Natural killer cell (primary cell): ENCODE results near the gene GSK3A. TPM values are rescaled to one million over a fixed set of nuclear protein-coding genes. Genes with fewer than 3 reads are reported as not detected.

Experiments
- ATAC-seq, 3 donors: fragments of 150-1000 bp in 2 of 3; fragments of 200-7000 bp in 1 of 3; cut with Tn5 transposase; 1 replicate in 1 of 3; 2 replicates in 2 of 3; pipeline ENCODE4 v1.10.0; 2021; ENCODE audit warnings: mild to moderate bottlenecking in 2 of 3, moderate library complexity in 2 of 3
- DNase-seq, 2 donors: peaks; one replicate each; pipeline versions ENCODE4 v3.0.0 to v3.0.0-alpha.2; 2013 to 2021; ENCODE audit warnings: mixed read lengths in 1 of 2
- H3K27ac ChIP-seq: one replicate; pipeline ENCODE4 v1.5.1; 2013; ENCODE audit warnings: mild to moderate bottlenecking, low read length
- H3K27me3 ChIP-seq: one replicate; pipeline ENCODE4 v1.6.1; 2013; ENCODE audit warnings: low read length; ENCODE audit not compliant: control insufficient read depth, insufficient read depth
- H3K36me3 ChIP-seq: one replicate; pipeline ENCODE4 v1.6.1; 2013; ENCODE audit warnings: low read length; ENCODE audit not compliant: control insufficient read depth, insufficient read depth
- H3K4me1 ChIP-seq: one replicate; pipeline ENCODE4 v1.6.1; 2013; ENCODE audit warnings: low read length; ENCODE audit not compliant: control insufficient read depth, insufficient read depth
- H3K4me3 ChIP-seq: one replicate; pipeline ENCODE4 v1.5.1; 2013; ENCODE audit warnings: low read length
- H3K9me3 ChIP-seq: one replicate; pipeline ENCODE4 v1.6.1; 2013; ENCODE audit warnings: low read length; ENCODE audit not compliant: control insufficient read depth, insufficient read depth
- H3K27ac Mint-ChIP-seq, 2 donors: one replicate each; pipeline ENCODE4 v1.8.0; 2022; ENCODE audit warnings: mild to moderate bottlenecking in 2 of 2, mixed read lengths in 2 of 2, moderate library complexity in 1 of 2
- H3K27me3 Mint-ChIP-seq, 2 donors: one replicate each; pipeline ENCODE4 v1.8.0; 2022; ENCODE audit warnings: low read depth in 2 of 2, mixed read lengths in 2 of 2
- H3K36me3 Mint-ChIP-seq: one replicate; pipeline ENCODE4 v1.8.0; 2022; ENCODE audit warnings: mixed read lengths
- H3K4me1 Mint-ChIP-seq, 2 donors: one replicate each; pipeline ENCODE4 v1.8.0; 2022; ENCODE audit warnings: mixed read lengths in 2 of 2
- H3K4me3 Mint-ChIP-seq: one replicate; pipeline ENCODE4 v1.8.0; 2022; ENCODE audit warnings: mild to moderate bottlenecking, moderate library complexity, mixed read lengths
- H3K9me3 Mint-ChIP-seq, 2 donors: one replicate each; pipeline ENCODE4 v1.8.0; 2022; ENCODE audit warnings: mixed read lengths in 2 of 2
- WGBS: methylation state at CpG from one replicate; pipeline ENCODE4 v1.1.7; 2013; ENCODE audit warnings: missing lambda C conversion rate; ENCODE audit not compliant: insufficient coverage; 5-methylcytosine and 5-hydroxymethylcytosine counted together
- intact Hi-C: fragments of 100-400 bp; cut with micrococcal nuclease; formaldehyde crosslinking; loops from one replicate; pipeline ENCODE4 v1.14.2; 2022
- total RNA-seq, 4 donors: library from RNA; stranded (reverse); fragments of 120-200 nt in 1 of 4; gene quantifications; one replicate each; pipeline versions ENCODE4 v1.2.3 to v1.2.4, GENCODE V29; 2013 to 2022
- TF ChIP-seq, protein P1 (sequence below): fragments of 200-600 bp; IDR thresholded peaks from one replicate; pipeline ENCODE4 v1.8.0; 2022; ENCODE audit warnings: antibody characterized with exemption

GSK3A gene
- total RNA-seq, 3 donors from 2014 or later (not counting 1 experiment from before 2014, with no cell fraction given), result 42.5 to 52.1 (median 44.1) TPM

DNA sequence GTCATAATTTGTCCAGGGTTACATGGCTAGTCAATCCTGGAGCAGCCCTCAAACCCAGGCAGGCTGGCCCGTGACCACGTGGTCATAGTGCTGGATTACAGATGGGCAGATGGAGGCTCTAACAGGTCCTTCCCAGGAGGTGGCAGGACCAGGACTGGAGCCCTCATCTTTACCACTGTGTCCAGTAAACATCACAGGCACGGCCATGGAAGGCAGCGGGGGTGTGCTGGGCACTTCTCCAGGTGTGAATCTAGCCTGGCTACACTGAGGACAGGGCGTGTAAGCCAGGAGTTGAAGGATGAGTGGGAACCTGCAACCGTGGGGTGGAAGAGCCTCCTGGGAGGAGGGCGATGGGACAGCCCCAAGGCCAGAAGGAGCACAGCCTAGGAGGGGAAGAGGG lies 32.7 kb upstream of the GSK3A start:
- no peaks in the 10 kb centered on the region for H3K27me3 Mint-ChIP-seq
- Histone ChIP-seq H3K27me3 (no peaks in the 10 kb centered on the region), H3K9me3 (no peaks in the 10 kb centered on the region), H3K36me3 (peaks cover 32% of the 10 kb centered on the region), H3K27ac (no peak overlapping the region), H3K4me3 (no peak overlapping the region), H3K4me1 (peaks cover 51% of the 10 kb centered on the region)
- H3K27ac Mint-ChIP-seq, result peak overlapping the region; percentile 38 to 58
- WGBS, result 95% methylated on average over 7 of the region's 7 CpGs
- intact Hi-C loops, result no loop called here
- TF ChIP-seq, protein P1, sequence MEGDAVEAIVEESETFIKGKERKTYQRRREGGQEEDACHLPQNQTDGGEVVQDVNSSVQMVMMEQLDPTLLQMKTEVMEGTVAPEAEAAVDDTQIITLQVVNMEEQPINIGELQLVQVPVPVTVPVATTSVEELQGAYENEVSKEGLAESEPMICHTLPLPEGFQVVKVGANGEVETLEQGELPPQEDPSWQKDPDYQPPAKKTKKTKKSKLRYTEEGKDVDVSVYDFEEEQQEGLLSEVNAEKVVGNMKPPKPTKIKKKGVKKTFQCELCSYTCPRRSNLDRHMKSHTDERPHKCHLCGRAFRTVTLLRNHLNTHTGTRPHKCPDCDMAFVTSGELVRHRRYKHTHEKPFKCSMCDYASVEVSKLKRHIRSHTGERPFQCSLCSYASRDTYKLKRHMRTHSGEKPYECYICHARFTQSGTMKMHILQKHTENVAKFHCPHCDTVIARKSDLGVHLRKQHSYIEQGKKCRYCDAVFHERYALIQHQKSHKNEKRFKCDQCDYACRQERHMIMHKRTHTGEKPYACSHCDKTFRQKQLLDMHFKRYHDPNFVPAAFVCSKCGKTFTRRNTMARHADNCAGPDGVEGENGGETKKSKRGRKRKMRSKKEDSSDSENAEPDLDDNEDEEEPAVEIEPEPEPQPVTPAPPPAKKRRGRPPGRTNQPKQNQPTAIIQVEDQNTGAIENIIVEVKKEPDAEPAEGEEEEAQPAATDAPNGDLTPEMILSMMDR, result no peak
- DNase-seq (no peak), ATAC-seq (no peak)
- no peaks in the 10 kb centered on the region for H3K9me3 Mint-ChIP-seq
- peaks cover 34 to 37% of the 10 kb centered on the region in 2 donors for H3K4me1 Mint-ChIP-seq
- no peak overlapping the region for H3K4me3 Mint-ChIP-seq
- no peaks in the 10 kb centered on the region for H3K36me3 Mint-ChIP-seq

DNA sequence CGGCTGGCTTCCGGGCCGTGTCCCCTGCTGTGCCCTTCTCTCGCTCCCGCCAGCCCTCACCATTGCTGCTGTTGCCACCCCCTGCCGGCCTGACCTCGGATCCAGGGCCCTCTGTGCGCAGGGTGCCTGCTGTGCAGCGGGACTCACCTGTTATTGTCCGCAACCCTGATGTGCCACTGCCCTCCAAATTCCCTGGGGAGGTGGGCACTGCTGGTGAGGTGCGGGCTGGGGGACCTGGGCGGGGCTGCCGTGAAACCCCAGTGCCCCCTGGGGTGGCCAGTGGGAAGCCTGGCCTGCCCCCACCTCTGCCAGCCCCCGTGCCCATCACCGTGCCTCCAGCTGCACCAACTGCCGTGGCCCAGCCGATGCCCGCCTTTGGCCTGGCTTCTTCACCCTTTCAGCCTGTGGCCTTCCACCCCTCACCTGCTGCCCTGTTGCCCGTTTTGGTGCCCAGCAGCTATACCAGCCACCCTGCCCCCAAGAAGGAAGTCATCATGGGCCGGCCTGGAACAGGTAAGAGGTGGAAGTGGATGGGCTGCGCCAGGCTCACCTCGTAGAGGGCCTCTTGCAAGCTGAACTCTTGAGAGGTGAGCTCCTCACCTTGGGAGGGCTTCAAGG lies 31.8 kb upstream of the GSK3A start:
- DNase-seq (peak in 1 of 2 donors; percentile 14), ATAC-seq (no peak)
- Histone ChIP-seq H3K36me3 (peaks cover 32% of the 10 kb centered on the region), H3K4me1 (peaks cover 51% of the 10 kb centered on the region), H3K4me3 (no peak overlapping the region), H3K9me3 (no peaks in the 10 kb centered on the region), H3K27me3 (no peaks in the 10 kb centered on the region), H3K27ac (no peak overlapping the region)
- TF ChIP-seq, protein P1, result no peak
- no peaks in the 10 kb centered on the region for H3K27me3 Mint-ChIP-seq
- H3K4me3 Mint-ChIP-seq, result no peak overlapping the region
- H3K27ac Mint-ChIP-seq, result no peak overlapping the region
- no peaks in the 10 kb centered on the region for H3K36me3 Mint-ChIP-seq
- WGBS, result 97% methylated on average over 22 of the region's 22 CpGs
- intact Hi-C loops, result no loop called here
- H3K4me1 Mint-ChIP-seq, result peaks cover 27 to 30% of the 10 kb centered on the region in 2 donors
- H3K9me3 Mint-ChIP-seq, result no peaks in the 10 kb centered on the region

DNA sequence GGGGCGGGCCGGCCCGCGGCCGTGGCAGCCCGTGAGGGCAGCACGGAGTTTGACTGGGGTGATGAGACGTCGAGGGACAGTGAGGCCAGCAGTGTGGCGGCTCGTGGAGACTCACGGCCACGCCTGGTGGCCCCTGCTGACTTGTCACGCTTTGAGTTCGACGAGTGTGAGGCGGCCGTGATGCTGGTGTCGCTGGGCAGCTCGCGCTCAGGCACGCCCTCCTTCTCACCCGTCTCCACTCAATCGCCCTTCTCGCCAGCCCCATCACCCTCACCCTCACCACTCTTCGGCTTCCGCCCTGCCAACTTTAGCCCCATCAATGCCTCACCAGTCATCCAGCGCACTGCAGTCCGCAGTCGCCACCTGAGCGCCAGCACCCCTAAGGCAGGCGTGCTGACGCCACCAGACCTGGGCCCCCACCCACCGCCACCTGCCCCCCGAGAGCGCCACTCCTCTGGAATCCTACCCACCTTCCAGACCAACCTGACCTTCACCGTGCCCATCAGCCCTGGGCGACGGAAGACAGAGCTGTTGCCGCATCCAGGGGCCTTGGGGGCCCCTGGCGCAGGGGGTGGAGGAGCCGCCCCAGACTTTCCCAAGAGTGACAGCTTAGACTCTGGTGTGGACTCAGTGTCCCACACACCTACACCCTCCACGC lies 31.1 kb upstream of the GSK3A start:
- DNase-seq (no peak), ATAC-seq (no peak)
- Mint-ChIP-seq H3K27me3 (no peaks in the 10 kb centered on the region), H3K36me3 (no peaks in the 10 kb centered on the region), H3K9me3 (no peaks in the 10 kb centered on the region), H3K4me3 (no peak overlapping the region), H3K4me1 (peaks cover 21 to 24% of the 10 kb centered on the region in 2 donors), H3K27ac (peak overlapping the region in 1 of 2 donors; percentile 48)
- intact Hi-C loops, result no loop called here
- Histone ChIP-seq H3K27me3 (no peaks in the 10 kb centered on the region), H3K27ac (no peak overlapping the region), H3K4me1 (peaks cover 45% of the 10 kb centered on the region), H3K36me3 (peaks cover 32% of the 10 kb centered on the region), H3K4me3 (no peak overlapping the region), H3K9me3 (no peaks in the 10 kb centered on the region)
- WGBS, result 97% methylated on average over 43 of the region's 43 CpGs
- TF ChIP-seq, protein P1, result no peak
